ENCODE results near the gene BMS1. TPM values are rescaled to one million over a fixed set of nuclear protein-coding genes. Genes with fewer than 3 reads are reported as not detected.
"Not testable (repeated sequence)": the region's sequence is repeated elsewhere in the genome, so short reads cannot be mapped to it uniquely, and the experiment has no call there.

BMS1 gene
- total RNA-seq, 2 donors from 2014 or later = 10.2 to 18.2 TPM

- H3K4me1 ChIP-seq (replicated peaks) = no peaks in the 10 kb centered on the region
- no peak overlapping the region for H3K27ac ChIP-seq
- intact Hi-C loops (cut with DNase I) = no loop called here
- H3K27me3 ChIP-seq (replicated peaks; ENCODE audit: insufficient read depth) = no peaks in the 10 kb centered on the region
- no peak overlapping the region for H3K4me3 ChIP-seq
- DNase-seq (ENCODE audit: low spot score) = no peak
- H3K36me3 ChIP-seq = no peaks in the 10 kb centered on the region
- H3K9me3 ChIP-seq = no peaks in the 10 kb centered on the region
- WGBS = 74% methylated on average over 6 of the region's 6 CpGs
- no peak for TF ChIP-seq CTCF (IDR thresholded peaks at IDR 0.05)
- no peak for TF ChIP-seq POLR2AphosphoS5 (IDR thresholded peaks at IDR 0.05)
- no peak for TF ChIP-seq POLR2A (IDR thresholded peaks at IDR 0.05)
These were observed 44.6 kb downstream of the BMS1 start for GRCh38 chr10:42827201-42827600.

DNA sequence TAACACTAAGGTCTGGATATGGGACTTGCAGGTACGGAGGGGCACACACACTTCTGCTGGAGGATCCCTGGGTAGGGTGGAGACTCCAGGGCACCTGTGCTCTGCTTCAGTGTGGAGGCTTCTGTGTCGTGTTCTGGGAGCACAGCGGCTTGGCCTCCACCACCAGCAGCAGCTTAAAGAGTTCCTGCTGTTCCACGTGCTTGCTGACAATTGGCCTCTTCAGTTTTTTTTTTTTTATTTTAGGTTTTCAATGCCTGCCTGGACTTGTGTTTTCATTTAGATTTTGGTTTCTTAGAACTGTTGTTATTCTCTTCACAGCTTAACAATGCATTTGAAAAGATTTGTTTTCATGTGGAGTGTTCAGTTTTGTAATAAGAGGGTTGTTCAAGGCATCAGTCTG, 45.8 kb downstream of the BMS1 start:
- intact Hi-C loops (cut with DNase I); H3K36me3 ChIP-seq; H3K27me3 ChIP-seq (replicated peaks; ENCODE audit: insufficient read depth); H3K9me3 ChIP-seq; H3K4me1 ChIP-seq (replicated peaks); H3K27ac ChIP-seq; DNase-seq (ENCODE audit: low spot score); H3K4me3 ChIP-seq: not testable (repeated sequence)
- WGBS = 59% methylated on average over 4 of the region's 4 CpGs

DNA sequence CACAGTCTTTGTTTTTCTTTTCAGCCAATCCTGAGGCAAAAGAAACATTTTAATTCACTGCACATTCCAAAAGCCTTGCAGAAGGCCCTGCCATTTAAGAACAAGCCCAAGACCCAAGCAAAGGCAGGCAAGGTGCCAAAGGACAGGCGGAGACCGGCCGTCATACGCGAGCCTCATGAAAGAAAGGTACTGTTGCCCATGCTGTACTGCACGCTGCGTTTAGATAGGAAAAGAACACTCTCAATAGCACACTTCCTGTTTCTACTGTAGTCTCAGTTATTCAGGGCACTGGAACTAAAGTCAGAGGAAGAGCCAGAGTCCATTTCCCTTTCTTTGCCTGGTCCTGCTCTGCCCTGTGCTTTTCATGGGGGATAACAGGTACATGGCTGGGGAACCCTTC, 47.6 kb downstream of the BMS1 start:
- H3K9me3 ChIP-seq = no peaks in the 10 kb centered on the region
- H3K4me1 ChIP-seq (replicated peaks) = no peaks in the 10 kb centered on the region
- intact Hi-C loops (cut with DNase I) = no loop called here
- H3K27me3 ChIP-seq (replicated peaks; ENCODE audit: insufficient read depth) = no peaks in the 10 kb centered on the region
- 38% methylated on average over 7 of the region's 7 CpGs for WGBS
- peak; percentile 17 for DNase-seq (ENCODE audit: low spot score)
- no peak overlapping the region for H3K4me3 ChIP-seq
- TF ChIP-seq POLR2AphosphoS5 (IDR thresholded peaks at IDR 0.05) (no peak), CTCF (IDR thresholded peaks at IDR 0.05) (no peak), POLR2A (IDR thresholded peaks at IDR 0.05) (no peak)
- H3K27ac ChIP-seq = no peak overlapping the region
- H3K36me3 ChIP-seq = no peaks in the 10 kb centered on the region

DNA sequence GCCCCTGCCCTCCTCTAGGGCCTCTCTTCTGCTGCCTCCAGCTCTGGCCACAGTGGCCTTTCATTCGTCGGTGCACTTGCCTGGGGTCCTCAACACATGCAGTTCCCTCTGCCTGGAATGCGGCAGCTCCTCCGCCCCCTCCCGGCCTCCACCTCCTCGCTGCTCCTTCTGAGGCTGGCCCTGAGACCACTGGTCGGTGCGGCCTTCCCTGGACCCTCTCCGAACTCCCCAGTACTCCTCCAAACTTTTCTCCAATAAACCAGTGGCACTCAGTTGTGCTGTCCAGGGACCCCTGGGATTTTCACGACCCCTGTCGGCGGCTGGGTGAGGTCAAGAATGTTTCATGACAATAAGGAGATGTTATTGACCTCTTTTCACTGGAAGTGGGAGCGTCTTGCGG, 53.5 kb downstream of the BMS1 start:
- Histone ChIP-seq H3K4me1 (replicated peaks) (no peaks in the 10 kb centered on the region), H3K9me3 (no peaks in the 10 kb centered on the region), H3K27ac (no peak overlapping the region), H3K27me3 (replicated peaks; ENCODE audit: insufficient read depth) (no peaks in the 10 kb centered on the region), H3K36me3 (no peaks in the 10 kb centered on the region), H3K4me3 (no peak overlapping the region)
- no peak for DNase-seq (ENCODE audit: low spot score)
- intact Hi-C loops (cut with DNase I) = no loop called here
- TF ChIP-seq CTCF (IDR thresholded peaks at IDR 0.05) = no peak
- TF ChIP-seq POLR2AphosphoS5 (IDR thresholded peaks at IDR 0.05) = no peak
- no peak for TF ChIP-seq POLR2A (IDR thresholded peaks at IDR 0.05)
- WGBS = 60% methylated on average over 14 of the region's 14 CpGs

- Histone ChIP-seq H3K9me3 (no peaks in the 10 kb centered on the region), H3K27me3 (replicated peaks; ENCODE audit: insufficient read depth) (no peaks in the 10 kb centered on the region), H3K36me3 (no peaks in the 10 kb centered on the region), H3K4me3 (peak overlapping the region; percentile 14 to 30), H3K4me1 (replicated peaks) (no peaks in the 10 kb centered on the region), H3K27ac (no peak overlapping the region)
- TF ChIP-seq POLR2AphosphoS5 (IDR thresholded peaks at IDR 0.05) (no peak), POLR2A (IDR thresholded peaks at IDR 0.05) (no peak), CTCF (IDR thresholded peaks at IDR 0.05) (no peak)
- intact Hi-C loops (cut with DNase I) = no loop called here
- 3% methylated on average over 52 of the region's 60 CpGs for WGBS
- DNase-seq (ENCODE audit: low spot score) = no peak
These were observed 54.3 kb downstream of the BMS1 start for GRCh38 chr10:42836771-42837468.

- H3K36me3 ChIP-seq; H3K4me1 ChIP-seq (replicated peaks); H3K9me3 ChIP-seq; H3K27ac ChIP-seq; DNase-seq (ENCODE audit: low spot score); H3K4me3 ChIP-seq; intact Hi-C loops (cut with DNase I); H3K27me3 ChIP-seq (replicated peaks; ENCODE audit: insufficient read depth): not testable (repeated sequence)
- WGBS = 26% methylated on average over 5 of the region's 5 CpGs
These were observed 62.2 kb downstream of the BMS1 start for GRCh38 chr10:42844810-42845209.

DNA sequence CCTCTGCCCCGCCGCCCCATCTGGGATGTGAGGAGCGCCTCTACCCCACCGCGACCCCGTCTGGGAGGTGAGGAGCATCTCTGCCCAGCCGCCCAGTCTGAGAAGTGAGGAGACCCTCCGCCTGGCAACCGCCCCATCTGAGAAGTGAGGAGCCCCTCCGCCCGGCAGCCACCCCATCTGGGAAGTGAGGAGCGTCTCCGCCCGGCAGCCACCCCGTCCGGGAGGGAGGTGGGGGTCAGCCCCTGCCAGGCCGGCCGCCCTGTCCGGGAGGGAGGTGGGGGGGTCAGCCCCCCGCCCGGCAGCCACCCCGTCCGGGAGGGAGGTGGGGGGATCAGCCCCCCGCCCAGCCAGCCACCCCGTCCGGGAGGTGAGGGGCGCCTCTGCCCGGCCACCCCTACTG, 64.7 kb downstream of the BMS1 start:
- H3K36me3 ChIP-seq; H3K4me1 ChIP-seq (replicated peaks); H3K4me3 ChIP-seq; H3K27ac ChIP-seq; H3K27me3 ChIP-seq (replicated peaks; ENCODE audit: insufficient read depth); H3K9me3 ChIP-seq; DNase-seq (ENCODE audit: low spot score); intact Hi-C loops (cut with DNase I): not testable (repeated sequence)
- WGBS = 89% methylated on average over 24 of the region's 28 CpGs
